ENCODE results near the gene AUH.

DNA sequence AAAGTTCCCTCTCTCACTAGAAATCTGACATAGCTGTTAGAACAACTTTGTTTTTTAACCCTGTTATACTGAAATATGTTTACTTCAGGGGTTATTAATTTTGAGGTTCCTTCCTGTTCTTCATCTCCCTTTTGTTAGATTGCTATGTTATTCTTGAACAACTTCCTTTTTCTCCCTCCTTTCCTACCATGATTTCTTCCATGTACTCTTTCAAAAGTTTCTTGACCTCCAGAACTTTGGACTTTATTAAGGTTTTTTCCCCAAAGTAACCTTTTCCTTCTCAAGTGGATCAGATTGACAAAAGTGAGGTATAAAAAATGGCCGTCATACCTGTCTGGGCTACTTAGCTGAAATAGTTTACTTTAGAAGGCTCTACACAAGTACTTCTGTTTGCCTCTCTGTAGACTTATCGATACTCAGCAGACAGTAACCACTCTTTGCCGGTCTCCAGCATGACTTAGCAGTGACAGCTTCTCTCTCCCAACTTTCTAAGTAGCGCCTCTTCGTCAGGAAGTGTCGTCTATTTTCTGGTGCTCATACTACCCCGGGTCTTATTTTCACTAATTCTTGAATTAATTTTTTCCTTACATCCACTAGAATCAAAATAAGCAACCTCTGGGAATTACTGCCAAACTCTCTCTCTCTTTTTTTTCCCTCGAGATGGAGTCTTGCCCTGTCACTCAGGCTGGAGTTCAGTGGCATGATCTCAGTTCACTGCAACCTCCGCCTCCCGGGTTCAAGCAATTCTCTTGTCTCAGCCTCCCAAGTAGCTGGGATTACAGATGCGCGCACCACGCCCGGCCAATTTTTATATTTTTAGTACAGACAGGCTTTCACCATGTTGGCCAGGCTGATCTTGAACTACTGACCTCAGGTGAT, 42.2 kb upstream of the AUH start:
- TF ChIP-seq EZH2 (IDR thresholded peaks at IDR 0.05) (no peak), ZNF274 (IDR thresholded peaks at IDR 0.05; ENCODE audit: low read depth, low read length) (no peak), POLR2A (IDR thresholded peaks at IDR 0.05; ENCODE audit: borderline replicate concordance, extremely low read depth, insufficient read depth, insufficient read length) (no peak)
- TF ChIP-seq, protein P1, sequence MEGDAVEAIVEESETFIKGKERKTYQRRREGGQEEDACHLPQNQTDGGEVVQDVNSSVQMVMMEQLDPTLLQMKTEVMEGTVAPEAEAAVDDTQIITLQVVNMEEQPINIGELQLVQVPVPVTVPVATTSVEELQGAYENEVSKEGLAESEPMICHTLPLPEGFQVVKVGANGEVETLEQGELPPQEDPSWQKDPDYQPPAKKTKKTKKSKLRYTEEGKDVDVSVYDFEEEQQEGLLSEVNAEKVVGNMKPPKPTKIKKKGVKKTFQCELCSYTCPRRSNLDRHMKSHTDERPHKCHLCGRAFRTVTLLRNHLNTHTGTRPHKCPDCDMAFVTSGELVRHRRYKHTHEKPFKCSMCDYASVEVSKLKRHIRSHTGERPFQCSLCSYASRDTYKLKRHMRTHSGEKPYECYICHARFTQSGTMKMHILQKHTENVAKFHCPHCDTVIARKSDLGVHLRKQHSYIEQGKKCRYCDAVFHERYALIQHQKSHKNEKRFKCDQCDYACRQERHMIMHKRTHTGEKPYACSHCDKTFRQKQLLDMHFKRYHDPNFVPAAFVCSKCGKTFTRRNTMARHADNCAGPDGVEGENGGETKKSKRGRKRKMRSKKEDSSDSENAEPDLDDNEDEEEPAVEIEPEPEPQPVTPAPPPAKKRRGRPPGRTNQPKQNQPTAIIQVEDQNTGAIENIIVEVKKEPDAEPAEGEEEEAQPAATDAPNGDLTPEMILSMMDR (IDR thresholded peaks at IDR 0.05 in 2 of 3, conservative IDR thresholded peaks at IDR 0.05 in 1 of 3; ENCODE audit: borderline replicate concordance in 1 of 3, insufficient read depth in 1 of 3, low read depth in 2 of 3, low read length in 2 of 3) = no peak

All from HCT116 (cell line).